Stomach (tissue), 9 donors: ENCODE results near the gene GTSF1L. TPM values are rescaled to one million over a fixed set of nuclear protein-coding genes. Genes with fewer than 3 reads are reported as not detected.
A peak's percentile ranks its signal among the peaks of the same experiment; 100 is the strongest.

Experiments used
- DNase-seq, 2 donors: peaks; one replicate each; pipeline versions ENCODE4 v3.0.0 to v3.0.0-alpha.2; 2013 to 2019
- H3K27ac ChIP-seq, 5 donors: fragments of 200-600 bp in 4 of 5; sonication (generic) in 4 of 5; one replicate each; pipeline ENCODE4 v1.5.1; 2013 to 2019; ENCODE audit warnings: mild to moderate bottlenecking in 1 of 5, moderate library complexity in 1 of 5
- H3K27me3 ChIP-seq, 3 donors: fragments of 200-600 bp; sonication (generic); one replicate each; pipeline ENCODE4 v1.5.1; 2017 to 2019; ENCODE audit warnings: mixed run types in 1 of 3
- H3K36me3 ChIP-seq, 4 donors: fragments of 200-600 bp; sonication (generic); 1 replicate in 3 of 4; 2 replicates in 1 of 4; pipeline ENCODE4 v1.5.1; 2016 to 2019
- H3K4me1 ChIP-seq, 4 donors: fragments of 200-600 bp; sonication (generic); one replicate each; pipeline ENCODE4 v1.5.1; 2016 to 2019
- H3K4me3 ChIP-seq, 4 donors: fragments of 200-600 bp; sonication (generic) in 3 of 4; one replicate each; pipeline ENCODE4 v1.5.1; 2016 to 2019; ENCODE audit warnings: mild to moderate bottlenecking in 1 of 4
- H3K9me3 ChIP-seq, 4 donors: fragments of 200-600 bp; sonication (generic); one replicate each; pipeline ENCODE4 v1.5.1; 2016 to 2019
- CTCF ChIP-seq, 7 experiments: fragments of 450-650 bp in 4 of 7; fragments of 200-600 bp in 3 of 7; sonication (generic) in 3 of 7; IDR thresholded peaks; one replicate each; pipeline ENCODE4 v1.5.1; 2016 to 2019; ENCODE audit warnings: antibody characterized with exemption in 7 of 7, control low read depth in 2 of 7, mild to moderate bottlenecking in 1 of 7
- EP300 ChIP-seq: sonication (generic); formaldehyde crosslinking; IDR thresholded peaks from one replicate; pipeline ENCODE4 v1.6.1; 2017; ENCODE audit warnings: antibody characterized with exemption
- POLR2A ChIP-seq, 4 donors: fragments of 450-650 bp; IDR thresholded peaks; one replicate each; pipeline ENCODE4 v1.6.1; 2016; ENCODE audit warnings: antibody characterized with exemption in 4 of 4, control low read depth in 2 of 4, mild to moderate bottlenecking in 1 of 4, moderate library complexity in 1 of 4
- POLR2AphosphoS5 ChIP-seq, 3 donors: sonication (generic); formaldehyde crosslinking; IDR thresholded peaks; one replicate each; pipeline ENCODE4 v1.6.1; 2016; ENCODE audit warnings: antibody characterized with exemption in 3 of 3
- WGBS, 5 donors: extraction: QIAGEN DNeasy Blood & Tissue Kit in 3 of 5; methylation state at CpG; one replicate each; pipeline versions ENCODE4 v1.1.5 to v1.1.7; 2013 to 2018; 5-methylcytosine and 5-hydroxymethylcytosine counted together
- intact Hi-C: fragments of 100-400 bp; cut with DNase I; formaldehyde crosslinking; loops from one replicate; pipeline ENCODE4 v1.15.1; 2023; ENCODE audit warnings: low total_unique reads
- polyA plus RNA-seq, 3 donors: library from polyadenylated mRNA; stranded (reverse); fragments of 200-250 nt; gene quantifications; one replicate each; pipeline ENCODE4 v1.2.3, GENCODE V29; 2013
- total RNA-seq, 5 donors: library from RNA; depleted of rRNA; stranded (reverse); fragments of >200 nt; gene quantifications; one replicate each; pipeline versions ENCODE4 v1.1.0 to v1.2.3, GENCODE V29; 2014 to 2016
- donor health status: healthy with polysubstance abuse.
- donor health status: Bipolar disorder and iron deficiency.
- donor health status: healthy.

The GTSF1L gene
- total and polyA plus RNA-seq, 8 donors = not detected

GRCh38 chr20:43682446-43682845 lies 44.4 kb downstream of the GTSF1L start:
- Histone ChIP-seq H3K36me3 (no peaks in the 10 kb centered on the region), H3K4me3 (no peak overlapping the region), H3K4me1 (no peaks in the 10 kb centered on the region), H3K9me3 (no peaks in the 10 kb centered on the region), H3K27ac (peak overlapping the region in 1 of 5 donors; percentile 56), H3K27me3 (no peaks in the 10 kb centered on the region)
- DNase-seq = no peak
- 89 to 97% (median 95%) methylated on average over 8 to 9 of the region's 9 CpGs for WGBS, 5 donors
- intact Hi-C loops = no loop called here
- no peak for TF ChIP-seq EP300
- TF ChIP-seq POLR2AphosphoS5 (IDR thresholded peaks at IDR 0.05) = no peak
- no peak for TF ChIP-seq POLR2A (IDR thresholded peaks at IDR 0.05)
- TF ChIP-seq CTCF (IDR thresholded peaks at IDR 0.05) = no peak

- intact Hi-C loops = no loop called here
- DNase-seq = peak in 1 of 2 donors; percentile 51
Observed at GRCh38 chr20:43681991-43682410, 44.8 kb downstream of the GTSF1L start.

GRCh38 chr20:43681468-43681942 lies 45.3 kb downstream of the GTSF1L start:
- no peak for TF ChIP-seq POLR2A (IDR thresholded peaks at IDR 0.05)
- TF ChIP-seq CTCF (IDR thresholded peaks at IDR 0.05) = no peak
- no peak for TF ChIP-seq EP300
- TF ChIP-seq POLR2AphosphoS5 (IDR thresholded peaks at IDR 0.05) = no peak
- H3K9me3 ChIP-seq = no peaks in the 10 kb centered on the region
- H3K4me1 ChIP-seq = no peaks in the 10 kb centered on the region
- 74 to 87% (median 82%) methylated on average over 8 of the region's 8 CpGs for WGBS, 5 donors
- H3K4me3 ChIP-seq = no peak overlapping the region
- H3K36me3 ChIP-seq = no peaks in the 10 kb centered on the region
- DNase-seq = peak in 1 of 2 donors; percentile 49
- no peaks in the 10 kb centered on the region for H3K27me3 ChIP-seq
- intact Hi-C loops = no loop called here
- peak overlapping the region in 1 of 5 donors; percentile 67 for H3K27ac ChIP-seq

More at GRCh38 chr20:43681991-43682410, 44.8 kb downstream of the GTSF1L start:
- H3K27ac ChIP-seq = peak overlapping the region in 1 of 5 donors; percentile 67
- no peak overlapping the region for H3K4me3 ChIP-seq
- H3K4me1 ChIP-seq = no peaks in the 10 kb centered on the region
- 59 to 85% (median 68%) methylated on average over 2 of the region's 2 CpGs for WGBS, 5 donors
- no peak for TF ChIP-seq EP300
- no peak for TF ChIP-seq CTCF (IDR thresholded peaks at IDR 0.05)
- no peak for TF ChIP-seq POLR2AphosphoS5 (IDR thresholded peaks at IDR 0.05)
- no peak for TF ChIP-seq POLR2A (IDR thresholded peaks at IDR 0.05)
- no peaks in the 10 kb centered on the region for H3K36me3 ChIP-seq
- H3K9me3 ChIP-seq = no peaks in the 10 kb centered on the region
- H3K27me3 ChIP-seq = no peaks in the 10 kb centered on the region

- H3K36me3 ChIP-seq = no peaks in the 10 kb centered on the region
- 83 to 93% (median 89%) methylated on average over 7 of the region's 7 CpGs for WGBS, 5 donors
- intact Hi-C loops = no loop called here
- no peaks in the 10 kb centered on the region for H3K27me3 ChIP-seq
- H3K27ac ChIP-seq = peak overlapping the region in 1 of 5 donors; percentile 67
- TF ChIP-seq EP300 (no peak), POLR2AphosphoS5 (IDR thresholded peaks at IDR 0.05) (no peak), CTCF (IDR thresholded peaks at IDR 0.05) (no peak), POLR2A (IDR thresholded peaks at IDR 0.05) (no peak)
- DNase-seq = no peak
- H3K9me3 ChIP-seq = no peaks in the 10 kb centered on the region
- no peak overlapping the region for H3K4me3 ChIP-seq
- no peaks in the 10 kb centered on the region for H3K4me1 ChIP-seq
Observed at GRCh38 chr20:43680981-43681380, 45.8 kb downstream of the GTSF1L start.
